ENCODE results near the gene CROCC. TPM values are rescaled to one million over a fixed set of nuclear protein-coding genes. Genes with fewer than 3 reads are reported as not detected.

Gene CROCC
- total RNA-seq = 14.2 and 15.8 TPM in 2 replicates

GRCh38 chr1:16921391-16922185 lies at the start of gene CROCC:
Gene CROCC (plus strand): TSS chr1:16921931. CDS start chr1:16922019, 88 bp downstream.

DNA sequence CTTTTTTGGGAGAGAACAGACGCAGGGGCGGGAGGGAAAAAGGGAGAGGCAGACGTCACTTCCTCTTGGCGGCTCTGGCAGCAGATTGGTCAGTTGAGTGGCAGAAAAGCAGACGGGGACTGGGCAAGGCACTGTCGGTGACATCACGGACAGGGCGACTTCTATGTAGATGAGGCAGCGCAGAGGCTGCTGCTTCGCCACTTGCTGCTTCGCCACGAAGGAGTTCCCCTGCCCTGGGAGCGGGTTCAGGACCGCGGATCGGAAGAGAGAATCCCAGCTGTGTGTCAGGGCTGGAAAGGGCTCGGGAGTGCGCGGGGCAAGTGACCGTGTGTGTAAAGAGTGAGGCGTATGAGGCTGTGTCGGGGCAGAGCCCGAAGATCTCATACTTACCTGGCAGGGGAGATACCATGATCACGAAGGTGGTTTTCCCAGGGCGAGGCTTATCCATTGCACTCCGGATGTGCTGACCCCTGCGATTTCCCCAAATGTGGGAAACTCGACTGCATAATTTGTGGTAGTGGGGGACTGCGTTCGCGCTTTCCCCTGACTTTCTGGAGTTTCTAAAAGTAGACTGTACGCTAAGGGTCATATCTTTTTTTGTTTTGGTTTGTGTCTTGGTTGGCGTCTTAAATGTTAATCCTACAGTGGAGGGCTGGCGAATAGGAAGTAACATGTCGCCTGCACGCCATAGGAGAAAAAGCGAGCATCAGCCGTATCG lies 26.0 kb upstream of the CROCC start, which contains the start of gene RNU1-2:
TSS of gene RNU1-2 (plus strand) at position 383 of the 718 bp plus-strand sequence.

DNA sequence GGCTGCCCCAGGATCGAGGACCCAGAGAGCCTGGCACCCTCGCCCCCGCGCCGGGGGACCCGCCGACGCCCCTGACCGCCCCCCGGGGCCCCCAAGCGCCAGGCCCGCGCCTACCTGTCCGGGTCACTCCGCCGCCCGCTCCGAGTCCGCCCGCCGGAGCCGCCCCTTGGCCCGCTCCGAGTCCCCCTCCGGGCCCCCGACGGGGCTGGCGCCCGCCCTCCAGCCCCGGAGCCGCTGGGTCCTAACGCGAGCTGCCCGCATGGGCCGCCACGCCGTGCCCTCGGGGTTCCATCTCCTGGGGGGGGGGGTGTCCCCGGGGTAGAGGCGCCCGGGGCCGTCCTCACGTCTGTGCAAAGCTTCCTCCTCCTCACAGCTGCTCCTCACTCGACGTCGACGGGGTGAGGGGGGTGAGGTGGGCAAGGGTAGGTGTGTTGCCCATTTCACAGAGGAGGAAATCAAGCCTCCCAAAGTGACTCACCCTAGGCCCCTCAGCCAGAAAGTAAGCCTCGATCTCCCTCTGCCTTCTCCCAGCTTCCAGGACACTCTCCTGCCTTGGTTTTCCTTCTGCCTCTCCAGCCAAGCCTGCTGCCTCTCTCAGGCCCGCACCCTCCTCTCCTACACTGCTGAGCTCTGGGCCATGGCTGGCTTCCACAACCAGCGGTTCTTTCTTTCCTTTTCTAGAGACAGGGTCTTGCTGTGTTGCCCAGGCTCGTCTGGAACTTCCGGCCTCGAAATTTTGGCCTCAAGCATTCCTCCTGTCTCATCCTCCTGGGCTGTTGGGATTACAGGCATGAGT lies 58.9 kb downstream of the CROCC start, which contains the start of gene MFAP2:
TSS of gene MFAP2 (minus strand) at position 148 of the 796 bp plus-strand sequence. CDS start 2,347 bp downstream, outside the sequence.

GRCh38 chr1:17011439-17012307 lies 89.9 kb downstream of the CROCC start, which contains the start of gene ATP13A2:
Gene ATP13A2 (minus strand): TSS chr1:17011928. CDS start chr1:17011738, 190 bp downstream.

Other genes with a start within 250 kb of the CROCC start
- under 0.01 TPM in 2 replicates for gene RNU1-4, start 181.4 kb upstream of the CROCC start, total RNA-seq
- gene RNU1-2, start 26.0 kb upstream of the CROCC start, total RNA-seq = under 0.01 TPM in 2 replicates
- gene MFAP2, start 58.7 kb downstream of the CROCC start, total RNA-seq = 118 and 137 TPM in 2 replicates
- 26.8 and 40.1 TPM in 2 replicates for gene ATP13A2, start 90.0 kb downstream of the CROCC start, total RNA-seq
- gene SDHB, start 132.1 kb downstream of the CROCC start, total RNA-seq = 67.0 and 88.7 TPM in 2 replicates
- gene PADI2, start 197.5 kb downstream of the CROCC start, total RNA-seq = 0.12 TPM in 1 of 2 replicates, not detected in the other